B cell (primary cell): ENCODE data around the gene TELO2. TPM values are rescaled to one million over a fixed set of nuclear protein-coding genes. Genes with fewer than 3 reads are reported as not detected.

ENCODE experiments used
- ATAC-seq: fragments of 200-7000 bp; cut with Tn5 transposase; one replicate; pipeline ENCODE4 v1.10.0; 2021; ENCODE audit warnings: low read depth, mild to moderate bottlenecking, moderate number of reproducible peaks, moderate library complexity
- CTCF ChIA-PET: fragments of 350-600 bp; sonication (Branson Sonifier 250); formaldehyde crosslinking; loops from one replicate; lab custom pipeline; 2021; ENCODE audit warnings: antibody characterized with exemption, inconsistent platforms; lab: Charles Lee
- POLR2A ChIA-PET: fragments of 350-600 bp; sonication (Branson Sonifier 250); formaldehyde crosslinking; loops from one replicate; lab custom pipeline; 2021; ENCODE audit warnings: antibody characterized with exemption; lab: Charles Lee
- DNase-seq: peaks from one replicate; pipeline ENCODE4 v3.0.0; 2013
- H2AFZ ChIP-seq: 2 replicates; pipeline ENCODE4 v1.6.1; 2012; ENCODE audit warnings: mild to moderate bottlenecking, low read depth, low read length; ENCODE audit not compliant: insufficient read depth, poor library complexity, severe bottlenecking
- H3K27ac ChIP-seq, 2 donors: 1 replicate in 1 of 2; 2 replicates in 1 of 2; pipeline ENCODE4 v1.5.1; 2012 to 2013; ENCODE audit warnings: low read length in 2 of 2, mild to moderate bottlenecking in 2 of 2, moderate library complexity in 1 of 2
- H3K27me3 ChIP-seq, 4 experiments: fragments of 200-600 bp in 1 of 4; sonication (generic) in 1 of 4; replicated peaks in 1 of 4; 1 replicate in 2 of 4; 2 replicates in 2 of 4; pipeline versions ENCODE4 v1.6.1 to v1.7.0; 2013 to 2016; ENCODE audit warnings: low read length in 3 of 4, mild to moderate bottlenecking in 2 of 4, mixed read lengths in 1 of 4, moderate library complexity in 1 of 4; ENCODE audit not compliant: insufficient read depth in 4 of 4, control insufficient read depth in 3 of 4; ENCODE audit errors: control extremely low read depth in 1 of 4
- H3K36me3 ChIP-seq, 2 experiments: replicated peaks in 1 of 2; 1 replicate in 1 of 2; 2 replicates in 1 of 2; pipeline versions ENCODE4 v1.6.1 to v1.7.1; 2013; ENCODE audit warnings: low read length in 1 of 2; ENCODE audit not compliant: insufficient read depth in 2 of 2, control insufficient read depth in 1 of 2; ENCODE audit errors: control extremely low read depth in 1 of 2, extremely low read depth in 1 of 2
- H3K4me1 ChIP-seq, 2 donors: fragments of 200-600 bp in 1 of 2; sonication (generic) in 1 of 2; 1 replicate in 1 of 2; 2 replicates in 1 of 2; pipeline versions ENCODE4 v1.5.1 to v1.6.1; 2013 to 2017; ENCODE audit warnings: low read length in 2 of 2; ENCODE audit not compliant: control insufficient read depth in 2 of 2, insufficient read depth in 2 of 2
- H3K4me2 ChIP-seq: replicated peaks from 2 replicates; pipeline ENCODE3; 2012; ENCODE audit warnings: mild to moderate bottlenecking, low read depth, low read length; ENCODE audit not compliant: poor library complexity, severe bottlenecking
- H3K4me3 ChIP-seq, 5 experiments: fragments of 200-600 bp in 1 of 5; sonication (generic) in 1 of 5; 1 replicate in 3 of 5; 2 replicates in 2 of 5; pipeline versions ENCODE4 v1.5.1 to v1.7.0; 2011 to 2016; ENCODE audit warnings: low read length in 4 of 5, mild to moderate bottlenecking in 4 of 5, low read depth in 2 of 5, control low read depth in 1 of 5, moderate library complexity in 1 of 5; ENCODE audit not compliant: insufficient read depth in 1 of 5; ENCODE audit errors: control extremely low read depth in 1 of 5, extremely low read depth in 1 of 5
- H3K79me2 ChIP-seq: fragments of 200-600 bp; sonication (generic); one replicate; pipeline ENCODE4 v1.6.0; 2016; ENCODE audit warnings: low read length; ENCODE audit not compliant: control insufficient read depth, insufficient read depth
- H3K9ac ChIP-seq: fragments of 200-600 bp; sonication (generic); 2 replicates; pipeline ENCODE4 v1.6.1; 2017; ENCODE audit warnings: mild to moderate bottlenecking, low read length, moderate library complexity
- H3K9me3 ChIP-seq, 3 donors: one replicate each; pipeline versions ENCODE4 v1.6.1 to v1.7.1; 2013; ENCODE audit warnings: low read length in 2 of 3; ENCODE audit not compliant: control insufficient read depth in 2 of 3, insufficient read depth in 1 of 3; ENCODE audit errors: control extremely low read depth in 1 of 3
- H4K20me1 ChIP-seq: 2 replicates; pipeline ENCODE4 v1.6.0; 2012; ENCODE audit warnings: mild to moderate bottlenecking, low read length; ENCODE audit not compliant: insufficient read depth, control insufficient read depth, poor library complexity, severe bottlenecking
- H3K27ac Mint-ChIP-seq: one replicate; pipeline ENCODE4 v1.8.0; 2021; ENCODE audit warnings: mixed read lengths
- H3K27me3 Mint-ChIP-seq: one replicate; pipeline ENCODE4 v1.8.0; 2021; ENCODE audit warnings: mixed read lengths
- H3K4me1 Mint-ChIP-seq: one replicate; pipeline ENCODE4 v1.8.0; 2021; ENCODE audit warnings: mixed read lengths
- H3K4me3 Mint-ChIP-seq: one replicate; pipeline ENCODE4 v1.8.0; 2021; ENCODE audit warnings: mixed read lengths
- H3K9me3 Mint-ChIP-seq: one replicate; pipeline ENCODE4 v1.8.0; 2022; ENCODE audit warnings: mixed read lengths; ENCODE audit not compliant: insufficient read depth
- EZH2 ChIP-seq: IDR thresholded peaks from 2 replicates; pipeline ENCODE4 v1.6.1; 2012; ENCODE audit warnings: borderline replicate concordance, low read depth, mild to moderate bottlenecking, moderate library complexity, low read length; ENCODE audit not compliant: insufficient read depth, poor library complexity, severe bottlenecking
- WGBS: methylation state at CpG from one replicate; pipeline ENCODE4 v1.1.5; 2013; ENCODE audit warnings: missing lambda C conversion rate; ENCODE audit not compliant: insufficient coverage; 5-methylcytosine and 5-hydroxymethylcytosine counted together
- intact Hi-C: fragments of 100-400 bp; cut with micrococcal nuclease; formaldehyde crosslinking; loops from one replicate; pipeline ENCODE4 v1.10.0; 2022
- polyA plus RNA-seq: library from polyadenylated mRNA; depleted of rRNA; stranded (reverse); fragments of >200 nt; gene quantifications from 2 replicates; pipeline ENCODE4 v1.2.3, GENCODE V29; 2012
- total RNA-seq, 2 donors: library from RNA; stranded (reverse); fragments of 120-200 nt in 1 of 2; gene quantifications; 1 replicate in 1 of 2; 2 replicates in 1 of 2; pipeline versions ENCODE4 v1.2.3 to v1.2.4, GENCODE V29; 2013 to 2022
- TF ChIP-seq, protein P1 (sequence below): fragments of 200-600 bp; IDR thresholded peaks from one replicate; pipeline ENCODE4 v1.8.0; 2022; ENCODE audit warnings: antibody characterized with exemption, mild to moderate bottlenecking

Gene TELO2
- total and polyA plus RNA-seq, 2 donors (not counting 1 experiment from before 2014, with no cell fraction given), result 81.9 to 136 TPM

DNA sequence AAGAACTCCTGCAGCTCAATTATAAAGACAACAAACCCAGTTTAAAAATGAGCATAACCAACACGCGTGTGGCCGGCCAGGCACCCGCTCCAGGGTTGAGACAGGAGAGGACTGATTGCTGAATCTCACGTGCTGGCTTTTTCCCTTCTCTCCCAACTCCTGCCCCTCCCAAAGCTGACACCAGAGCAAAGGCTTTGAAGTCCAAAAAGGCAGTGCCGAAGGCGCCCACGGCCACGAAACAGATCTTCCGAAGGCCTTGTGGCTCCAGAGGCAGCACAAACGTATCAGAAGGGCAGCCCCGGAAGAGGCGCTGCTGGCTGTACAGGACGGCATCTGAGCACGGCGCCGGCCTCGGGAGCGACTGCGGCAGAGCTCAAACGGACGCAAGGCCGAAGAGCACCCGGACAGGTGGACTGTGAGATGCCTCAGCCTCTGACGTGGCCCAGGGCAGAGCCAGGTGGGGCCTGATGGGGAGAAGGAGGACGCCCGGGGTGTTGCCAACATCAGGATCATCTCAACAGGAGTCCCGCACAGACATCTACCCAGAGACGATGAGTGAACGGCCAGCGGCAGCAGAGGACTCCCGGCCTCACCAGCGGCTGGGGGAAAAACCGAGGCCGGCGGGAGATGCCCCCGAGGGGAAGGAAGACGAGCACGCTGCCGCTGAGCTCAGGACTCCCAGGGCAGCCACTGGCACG, 28.8 kb upstream of the TELO2 start:
- DNase-seq, result no peak
- ChIA-PET POLR2A (no interaction called here), CTCF (interaction anchor here (0.6 to 1.6 kb wide), 2 partner anchors 7 to 1808 kb away, joined by 3 read pairs; no protein-coding TSS in a partner anchor)
- no peak for ATAC-seq
- Histone ChIP-seq H3K4me1 (peaks cover 9 to 19% of the 10 kb centered on the region in 2 donors), H3K9me3 (peaks cover 0 to 3% (median 0%) of the 10 kb centered on the region in 3 donors), H3K27ac (no peak overlapping the region), H3K36me3 (peaks cover 6 to 39% of the 10 kb centered on the region in 2 experiments), H3K4me2 (no peak overlapping the region), H3K9ac (no peak overlapping the region), H3K27me3 (no peaks in the 10 kb centered on the region), H4K20me1 (peaks cover 29% of the 10 kb centered on the region), H2AFZ (no peak overlapping the region), H3K79me2 (peaks cover 97% of the 10 kb centered on the region), H3K4me3 (no peak overlapping the region)
- intact Hi-C loops, result no loop called here
- TF ChIP-seq, protein P1, sequence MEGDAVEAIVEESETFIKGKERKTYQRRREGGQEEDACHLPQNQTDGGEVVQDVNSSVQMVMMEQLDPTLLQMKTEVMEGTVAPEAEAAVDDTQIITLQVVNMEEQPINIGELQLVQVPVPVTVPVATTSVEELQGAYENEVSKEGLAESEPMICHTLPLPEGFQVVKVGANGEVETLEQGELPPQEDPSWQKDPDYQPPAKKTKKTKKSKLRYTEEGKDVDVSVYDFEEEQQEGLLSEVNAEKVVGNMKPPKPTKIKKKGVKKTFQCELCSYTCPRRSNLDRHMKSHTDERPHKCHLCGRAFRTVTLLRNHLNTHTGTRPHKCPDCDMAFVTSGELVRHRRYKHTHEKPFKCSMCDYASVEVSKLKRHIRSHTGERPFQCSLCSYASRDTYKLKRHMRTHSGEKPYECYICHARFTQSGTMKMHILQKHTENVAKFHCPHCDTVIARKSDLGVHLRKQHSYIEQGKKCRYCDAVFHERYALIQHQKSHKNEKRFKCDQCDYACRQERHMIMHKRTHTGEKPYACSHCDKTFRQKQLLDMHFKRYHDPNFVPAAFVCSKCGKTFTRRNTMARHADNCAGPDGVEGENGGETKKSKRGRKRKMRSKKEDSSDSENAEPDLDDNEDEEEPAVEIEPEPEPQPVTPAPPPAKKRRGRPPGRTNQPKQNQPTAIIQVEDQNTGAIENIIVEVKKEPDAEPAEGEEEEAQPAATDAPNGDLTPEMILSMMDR, result no peak
- no peak for TF ChIP-seq EZH2
- H3K27me3 Mint-ChIP-seq, result no peaks in the 10 kb centered on the region
- peaks cover 25% of the 10 kb centered on the region for H3K4me1 Mint-ChIP-seq
- H3K4me3 Mint-ChIP-seq, result no peak overlapping the region
- H3K27ac Mint-ChIP-seq, result no peak overlapping the region
- WGBS, result 98% methylated on average over 39 of the region's 41 CpGs
- no peaks in the 10 kb centered on the region for H3K9me3 Mint-ChIP-seq

DNA sequence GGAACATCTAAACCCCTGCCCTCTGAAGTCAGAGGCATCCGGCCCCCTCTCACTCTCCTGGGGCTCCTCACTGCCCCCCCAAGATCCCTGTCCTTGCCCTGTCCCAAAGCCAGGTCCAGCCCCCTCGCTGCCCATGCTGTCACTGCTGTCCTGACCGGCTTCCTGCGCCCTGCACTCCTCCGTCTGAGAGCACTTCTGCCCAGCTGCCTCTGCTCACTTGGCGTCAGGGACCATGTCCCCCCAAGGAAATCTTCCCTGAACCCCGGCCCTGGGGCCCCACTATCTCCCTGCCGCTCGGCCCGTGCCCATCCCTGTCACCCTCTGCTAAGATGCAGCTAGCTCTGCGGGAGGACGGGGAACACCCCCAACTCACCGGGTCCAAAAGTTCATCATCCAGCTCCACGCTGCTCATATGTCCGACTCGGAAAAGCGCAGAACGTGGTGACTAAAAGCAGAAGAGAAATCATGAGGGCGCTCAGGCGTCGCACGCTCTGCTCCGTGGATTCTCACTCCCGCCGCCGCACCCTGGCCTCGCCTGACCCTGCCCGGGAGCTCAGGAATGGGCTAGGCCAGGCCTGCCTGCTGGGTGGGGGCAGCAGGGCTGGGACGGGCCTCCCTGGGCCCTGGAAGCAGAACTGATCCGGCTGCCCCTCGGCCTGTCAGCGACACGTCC, 28.1 kb upstream of the TELO2 start:
- H3K4me3 ChIP-seq, result no peak overlapping the region
- intact Hi-C loops, result no loop called here
- H3K27ac ChIP-seq, result no peak overlapping the region
- peaks cover 6 to 35% of the 10 kb centered on the region in 2 experiments for H3K36me3 ChIP-seq
- H3K4me1 ChIP-seq, result peaks cover 5 to 19% of the 10 kb centered on the region in 2 donors
- Mint-ChIP-seq H3K4me3 (no peak overlapping the region), H3K27me3 (no peaks in the 10 kb centered on the region), H3K27ac (no peak overlapping the region), H3K9me3 (no peaks in the 10 kb centered on the region), H3K4me1 (peaks cover 26% of the 10 kb centered on the region)
- no peak for TF ChIP-seq EZH2
- TF ChIP-seq, protein P1, result no peak
- POLR2A ChIA-PET, result no interaction called here
- ATAC-seq (no peak), DNase-seq (no peak)
- peaks cover 99% of the 10 kb centered on the region for H3K79me2 ChIP-seq
- H2AFZ ChIP-seq, result no peak overlapping the region
- no peak overlapping the region for H3K4me2 ChIP-seq
- WGBS, result 96% methylated on average over 33 of the region's 33 CpGs
- no peaks in the 10 kb centered on the region for H3K27me3 ChIP-seq
- peaks cover 29% of the 10 kb centered on the region for H4K20me1 ChIP-seq
- CTCF ChIA-PET, result no interaction called here
- peaks cover 0 to 3% (median 0%) of the 10 kb centered on the region in 3 donors for H3K9me3 ChIP-seq
- H3K9ac ChIP-seq, result no peak overlapping the region
